Ammon's horn (tissue), 1 donor: ENCODE results near the gene SETX.
"Not testable (repeated sequence)": the region's sequence is repeated elsewhere in the genome, so short reads cannot be mapped to it uniquely, and the experiment has no call there.

Experiments
- DNase-seq: peaks from one replicate; pipeline ENCODE4 v3.0.0-alpha.2; 2016; ENCODE audit warnings: low spot score

The SETX gene, protein sequence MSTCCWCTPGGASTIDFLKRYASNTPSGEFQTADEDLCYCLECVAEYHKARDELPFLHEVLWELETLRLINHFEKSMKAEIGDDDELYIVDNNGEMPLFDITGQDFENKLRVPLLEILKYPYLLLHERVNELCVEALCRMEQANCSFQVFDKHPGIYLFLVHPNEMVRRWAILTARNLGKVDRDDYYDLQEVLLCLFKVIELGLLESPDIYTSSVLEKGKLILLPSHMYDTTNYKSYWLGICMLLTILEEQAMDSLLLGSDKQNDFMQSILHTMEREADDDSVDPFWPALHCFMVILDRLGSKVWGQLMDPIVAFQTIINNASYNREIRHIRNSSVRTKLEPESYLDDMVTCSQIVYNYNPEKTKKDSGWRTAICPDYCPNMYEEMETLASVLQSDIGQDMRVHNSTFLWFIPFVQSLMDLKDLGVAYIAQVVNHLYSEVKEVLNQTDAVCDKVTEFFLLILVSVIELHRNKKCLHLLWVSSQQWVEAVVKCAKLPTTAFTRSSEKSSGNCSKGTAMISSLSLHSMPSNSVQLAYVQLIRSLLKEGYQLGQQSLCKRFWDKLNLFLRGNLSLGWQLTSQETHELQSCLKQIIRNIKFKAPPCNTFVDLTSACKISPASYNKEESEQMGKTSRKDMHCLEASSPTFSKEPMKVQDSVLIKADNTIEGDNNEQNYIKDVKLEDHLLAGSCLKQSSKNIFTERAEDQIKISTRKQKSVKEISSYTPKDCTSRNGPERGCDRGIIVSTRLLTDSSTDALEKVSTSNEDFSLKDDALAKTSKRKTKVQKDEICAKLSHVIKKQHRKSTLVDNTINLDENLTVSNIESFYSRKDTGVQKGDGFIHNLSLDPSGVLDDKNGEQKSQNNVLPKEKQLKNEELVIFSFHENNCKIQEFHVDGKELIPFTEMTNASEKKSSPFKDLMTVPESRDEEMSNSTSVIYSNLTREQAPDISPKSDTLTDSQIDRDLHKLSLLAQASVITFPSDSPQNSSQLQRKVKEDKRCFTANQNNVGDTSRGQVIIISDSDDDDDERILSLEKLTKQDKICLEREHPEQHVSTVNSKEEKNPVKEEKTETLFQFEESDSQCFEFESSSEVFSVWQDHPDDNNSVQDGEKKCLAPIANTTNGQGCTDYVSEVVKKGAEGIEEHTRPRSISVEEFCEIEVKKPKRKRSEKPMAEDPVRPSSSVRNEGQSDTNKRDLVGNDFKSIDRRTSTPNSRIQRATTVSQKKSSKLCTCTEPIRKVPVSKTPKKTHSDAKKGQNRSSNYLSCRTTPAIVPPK (N-terminal part only)

DNA sequence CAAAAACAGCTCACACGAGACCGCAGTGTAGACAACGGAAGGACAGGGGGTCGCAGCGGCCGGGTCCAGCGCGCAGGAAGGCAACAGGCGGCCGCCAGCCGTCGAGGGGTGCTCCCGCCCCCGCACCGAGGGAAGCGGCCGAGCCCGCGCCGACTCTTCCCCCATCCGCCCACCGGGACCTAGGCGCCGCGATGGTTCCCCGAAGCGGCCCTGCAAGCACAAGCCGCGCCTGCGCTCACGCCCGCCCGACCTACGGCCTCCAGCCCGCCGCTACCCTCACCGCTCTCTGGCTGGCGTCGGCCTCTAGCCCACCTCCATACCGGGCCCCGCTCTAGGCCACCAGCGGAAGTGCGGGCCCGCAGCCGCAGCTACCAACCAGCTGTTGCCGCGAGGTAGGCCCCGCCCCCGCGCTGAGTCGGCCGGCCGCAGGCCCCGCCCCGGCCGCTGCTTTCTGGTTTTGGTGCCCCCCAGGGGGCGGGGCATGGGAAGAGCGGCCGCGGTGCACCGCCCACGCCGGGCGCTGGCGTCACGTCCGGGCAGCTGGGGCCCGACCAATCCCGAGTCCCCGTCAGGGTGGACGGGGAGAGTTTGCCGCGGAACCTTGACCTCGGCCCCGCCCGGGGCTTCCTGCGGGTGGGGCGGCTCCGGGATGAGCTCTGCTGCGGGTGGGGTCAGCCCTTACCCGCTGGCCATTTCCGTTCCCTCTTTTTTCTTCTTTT lies at the start of gene SETX:
TSS of gene SETX (minus strand) at position 350 of the 719 bp plus-strand sequence. CDS start 5,558 bp downstream, outside the sequence.
- DNase-seq = peak; percentile 97

DNA sequence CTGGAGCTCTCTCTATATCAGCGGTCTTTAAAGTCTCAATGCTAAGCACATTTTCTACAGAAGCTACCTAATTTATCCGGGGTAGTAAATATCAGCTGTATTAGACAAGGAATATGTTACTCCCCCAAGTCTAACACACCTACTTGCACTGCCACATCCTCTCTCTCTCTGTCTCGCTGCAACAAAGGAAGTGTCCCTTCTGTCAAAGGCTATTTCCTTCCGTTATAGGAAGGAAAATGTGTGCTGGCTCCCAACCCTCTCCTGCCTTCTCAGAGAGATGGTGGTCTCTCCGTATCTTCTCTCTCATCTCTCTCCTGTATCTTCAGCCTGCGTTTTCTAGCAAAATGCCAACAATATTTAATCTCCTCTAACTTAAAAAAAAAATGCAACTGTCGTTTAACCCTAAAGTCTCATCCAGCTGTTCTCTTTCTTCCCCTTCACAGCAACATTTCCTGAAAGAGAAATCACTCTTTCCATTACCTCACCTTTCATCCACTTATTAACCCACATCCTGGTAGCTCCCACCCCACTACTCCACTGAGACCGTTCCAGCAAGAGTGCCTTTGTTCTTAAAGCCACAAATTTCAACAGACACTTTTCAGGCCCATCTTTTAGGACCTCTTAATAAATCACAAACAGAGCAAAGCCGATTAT lies 49.6 kb upstream of the SETX start:
- DNase-seq = no peak

DNA sequence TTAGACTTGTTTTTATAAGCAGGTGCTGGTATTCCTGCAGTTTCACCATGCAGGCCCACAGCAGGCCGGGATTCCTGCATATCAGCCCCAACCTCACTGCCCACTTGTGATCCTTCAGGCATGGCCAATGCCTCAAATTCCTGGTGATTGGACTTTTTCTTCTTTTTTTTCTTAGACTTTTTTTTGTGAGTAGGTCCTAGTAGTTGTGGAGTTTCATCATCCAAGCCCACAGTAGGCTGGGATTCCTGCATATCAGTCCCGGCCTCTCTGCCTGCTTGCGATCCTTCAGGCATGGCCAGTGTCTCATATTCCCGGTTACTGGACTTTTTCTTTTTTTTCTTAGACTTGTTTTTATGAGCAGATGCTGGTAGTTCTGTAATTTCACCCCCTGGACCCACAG lies 47.0 kb upstream of the SETX start:
- DNase-seq = no peak

DNA sequence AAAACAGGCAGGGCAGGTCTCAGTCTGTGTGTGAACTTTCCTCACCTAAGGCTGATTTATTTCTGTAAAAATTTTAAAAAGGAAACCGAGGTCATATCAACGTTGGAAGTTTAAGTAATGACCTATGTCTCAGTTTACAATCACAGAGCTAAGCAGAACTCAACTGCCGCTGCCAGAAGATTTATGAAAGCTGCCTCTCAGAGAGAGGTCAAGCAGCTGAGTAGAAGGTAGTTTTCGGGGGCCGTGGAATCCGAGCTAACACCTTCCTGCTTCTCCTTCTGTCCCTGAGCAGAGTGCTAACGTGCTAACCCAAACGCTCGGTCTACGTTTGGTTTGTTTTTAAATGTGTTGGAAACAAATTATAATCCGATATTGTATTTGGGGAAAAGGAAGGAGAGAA lies 40.8 kb upstream of the SETX start:
- no peak for DNase-seq

DNA sequence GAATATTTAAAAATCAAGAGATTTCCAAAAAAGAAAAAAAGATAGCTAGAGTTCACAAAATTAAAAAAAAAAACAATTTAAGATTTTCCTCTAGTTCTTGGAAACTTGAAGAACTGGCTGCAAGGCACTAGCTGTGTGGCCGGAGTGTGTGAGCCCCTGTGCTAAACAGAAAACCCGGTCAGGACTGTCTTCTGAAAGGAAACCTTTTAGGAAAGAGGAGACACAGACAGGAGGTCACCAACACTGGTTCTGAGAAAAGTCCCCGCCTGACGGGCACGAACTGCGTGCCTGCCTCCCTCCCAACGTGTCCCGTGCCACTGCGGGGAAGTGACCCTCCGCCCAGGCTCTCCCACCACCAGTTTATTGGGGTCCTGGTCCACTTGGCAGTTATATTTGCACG lies 36.7 kb upstream of the SETX start:
- DNase-seq = no peak

DNA sequence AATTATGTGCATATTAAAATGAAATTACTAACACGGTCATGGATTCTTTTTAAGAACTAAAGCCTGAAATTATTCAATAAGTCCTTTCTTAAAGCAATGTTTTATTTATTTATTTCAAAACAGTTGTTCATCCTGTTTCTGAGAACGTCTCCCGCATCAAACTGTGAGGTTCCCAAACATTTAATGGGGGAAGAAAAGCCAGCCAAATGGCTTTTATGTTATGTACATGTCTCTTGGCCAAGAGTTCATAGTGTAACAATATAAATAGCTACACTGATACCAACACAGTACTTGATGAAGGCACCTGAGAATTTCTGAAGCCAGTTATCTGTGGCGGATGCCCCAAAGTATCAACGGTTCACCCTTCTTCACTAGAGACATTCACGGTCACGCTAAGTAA lies 36.2 kb upstream of the SETX start:
- DNase-seq = no peak

DNA sequence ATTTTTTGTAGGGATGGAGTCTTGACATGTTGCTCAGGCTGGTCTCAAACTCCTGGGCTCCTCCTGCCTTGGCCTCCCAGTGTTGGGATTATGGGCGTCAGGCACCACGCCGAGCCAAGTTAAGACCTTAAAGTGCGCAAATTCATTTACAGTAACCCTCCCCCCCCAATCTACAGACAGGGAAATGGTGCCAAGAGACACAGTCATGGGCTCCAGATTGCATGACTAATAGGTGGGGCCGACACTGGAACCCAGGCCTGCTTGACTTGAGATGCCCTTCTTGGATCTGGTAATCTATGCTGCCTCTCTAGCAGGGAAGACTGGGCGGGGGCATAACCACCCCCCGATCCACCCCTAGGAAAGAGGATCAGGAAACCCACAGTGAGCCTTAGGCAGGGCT lies 32.3 kb upstream of the SETX start:
- DNase-seq = no peak

DNA sequence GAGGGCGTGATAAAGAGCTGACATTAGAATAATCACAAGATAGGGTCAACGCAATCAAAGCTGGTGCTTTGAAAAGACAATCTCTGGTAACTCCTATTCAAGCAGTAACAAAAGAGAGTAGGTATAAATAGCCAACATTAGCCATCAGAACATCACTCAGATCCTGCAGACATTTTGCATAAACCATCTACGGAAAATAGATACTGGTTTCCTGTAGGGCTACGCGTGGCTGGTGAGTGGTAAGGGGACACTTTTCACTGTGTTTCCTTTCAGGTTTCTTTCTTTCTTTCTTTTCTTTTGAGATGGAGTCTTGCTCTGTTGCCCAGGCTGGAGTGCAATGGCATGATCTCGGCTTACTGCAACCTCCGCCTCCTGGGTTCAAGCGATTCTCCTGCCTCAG lies 29.6 kb upstream of the SETX start:
- DNase-seq = no peak

DNA sequence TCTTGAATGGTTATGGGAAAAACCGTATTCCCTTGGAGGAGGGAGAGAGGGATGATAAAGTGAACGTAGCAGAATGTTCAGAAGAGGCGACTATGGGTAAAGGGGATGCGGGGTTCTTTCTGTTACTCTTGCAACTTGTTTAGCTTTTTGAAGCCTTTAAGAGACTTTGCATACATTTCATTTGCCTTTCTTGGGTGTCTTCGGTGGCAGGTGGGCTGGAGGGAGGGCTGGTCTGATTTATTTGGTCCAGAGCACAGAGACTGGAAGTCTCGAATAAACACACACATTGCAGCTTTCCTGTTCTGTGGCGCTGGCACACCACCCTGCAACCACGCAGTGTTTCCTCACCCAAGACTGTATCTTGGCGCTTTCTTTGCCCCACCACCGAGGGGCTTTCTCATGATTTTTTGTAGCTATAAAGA lies 28.7 kb upstream of the SETX start:
- no peak for DNase-seq

DNA sequence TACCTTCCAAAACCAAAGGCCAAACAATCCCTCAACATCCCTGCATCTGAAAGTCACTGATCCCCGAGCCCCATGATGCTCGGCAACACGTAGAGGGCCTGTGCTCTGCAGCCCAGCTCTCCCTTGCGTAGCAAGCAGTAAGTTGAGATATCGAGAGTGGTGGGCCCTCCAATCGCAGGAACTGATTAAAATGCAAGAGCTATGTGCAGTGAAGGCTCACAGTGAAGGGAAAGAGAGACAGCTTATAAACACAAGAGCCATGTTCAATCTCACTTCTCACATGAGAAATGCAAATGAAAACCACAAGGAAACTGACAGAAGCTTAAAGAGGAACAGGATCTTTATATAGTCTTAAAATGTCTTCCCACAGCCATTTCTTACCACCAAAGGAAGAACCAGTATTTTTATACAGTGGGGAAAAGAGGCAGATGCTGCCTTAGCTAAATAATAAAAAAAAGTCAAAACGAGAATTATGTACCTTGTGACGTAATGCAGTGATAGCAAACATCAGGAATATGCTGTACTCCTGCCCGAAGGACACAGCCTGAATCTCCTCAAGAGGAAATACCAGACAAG lies 27.3 kb upstream of the SETX start:
- no peak for DNase-seq

DNA sequence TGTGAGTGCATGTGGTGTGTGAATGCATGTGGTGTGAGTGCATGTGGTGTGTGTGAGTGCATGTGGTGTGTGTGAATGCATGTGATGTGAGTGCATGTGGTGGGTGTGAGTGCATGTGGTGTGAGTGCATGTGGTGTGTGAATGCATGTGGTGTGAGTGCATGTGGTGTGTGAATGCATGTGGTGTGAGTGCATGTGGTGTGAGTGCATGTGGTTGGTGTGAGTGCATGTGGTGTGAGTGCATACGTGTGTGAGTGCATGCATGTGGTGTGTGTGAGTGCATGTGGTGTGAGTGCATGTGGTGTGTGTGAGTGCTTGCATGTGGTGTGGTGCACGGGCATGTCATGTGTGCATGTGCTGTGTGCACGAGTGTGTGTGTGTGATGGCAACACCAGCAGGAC lies 23.6 kb upstream of the SETX start:
- DNase-seq = not testable (repeated sequence)

DNA sequence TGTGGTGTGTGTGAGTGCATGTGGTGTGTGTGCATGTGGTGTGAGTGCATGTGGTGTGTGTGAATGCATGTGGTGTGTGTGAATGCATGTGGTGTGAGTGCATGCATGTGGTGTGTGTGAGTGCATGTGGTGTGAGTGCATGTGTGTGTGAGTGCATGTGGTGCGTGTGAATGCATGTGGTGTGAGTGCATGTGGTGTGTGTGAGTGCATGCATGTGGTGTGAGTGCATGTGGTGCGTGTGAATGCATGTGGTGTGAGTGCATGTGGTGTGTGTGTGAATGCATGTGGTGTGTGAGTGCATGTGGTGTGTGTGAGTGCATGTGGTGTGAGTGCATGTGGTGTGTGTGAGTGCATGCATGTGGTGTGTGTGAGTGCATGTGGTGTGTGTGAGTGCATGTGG lies 23.0 kb upstream of the SETX start:
- not testable (repeated sequence) for DNase-seq

DNA sequence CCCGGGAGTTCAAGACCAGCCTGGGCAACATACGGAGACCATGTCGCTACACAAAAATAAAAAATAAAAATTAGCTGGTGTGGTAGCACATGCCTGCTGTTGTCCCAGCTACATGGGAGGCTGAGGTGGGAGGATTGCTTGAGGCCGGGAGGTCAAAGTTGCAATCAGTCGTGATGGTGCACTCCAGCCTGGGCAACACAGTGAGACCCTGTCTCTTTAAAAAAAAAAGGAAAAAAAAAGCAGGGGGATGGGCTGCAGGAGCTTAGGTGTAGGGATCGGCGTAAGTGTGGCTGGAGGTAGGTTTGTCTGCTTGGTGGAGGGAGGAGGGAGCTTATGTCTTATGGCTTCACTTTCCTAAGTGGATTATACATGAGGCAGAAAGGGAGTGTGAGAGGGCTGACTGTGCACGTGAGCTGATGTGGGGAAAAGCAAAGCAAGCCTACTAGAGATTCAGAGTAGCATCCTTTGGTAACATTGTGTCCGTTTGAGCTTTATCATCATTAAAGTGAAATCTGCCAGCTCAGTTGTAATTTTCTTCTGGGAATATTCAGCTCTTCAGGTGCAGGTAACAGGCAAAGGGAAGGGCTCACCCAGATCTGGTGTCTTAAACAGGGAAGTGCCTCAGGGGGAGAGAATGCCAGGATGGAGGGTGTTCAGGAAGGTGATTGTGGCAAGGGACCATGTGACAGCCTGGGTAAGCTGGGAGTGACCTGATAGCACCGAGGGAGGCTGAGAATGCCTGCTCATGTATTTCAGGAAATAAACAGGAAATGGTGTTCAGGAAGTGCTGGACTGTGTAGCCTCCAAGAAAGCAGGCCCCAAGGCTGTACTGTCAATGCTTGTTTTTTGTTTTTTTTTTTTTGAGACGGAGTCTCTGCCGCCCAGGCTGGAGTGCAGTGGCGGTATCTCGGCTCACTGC lies 17.6 kb upstream of the SETX start:
- DNase-seq = peak; percentile 85

DNA sequence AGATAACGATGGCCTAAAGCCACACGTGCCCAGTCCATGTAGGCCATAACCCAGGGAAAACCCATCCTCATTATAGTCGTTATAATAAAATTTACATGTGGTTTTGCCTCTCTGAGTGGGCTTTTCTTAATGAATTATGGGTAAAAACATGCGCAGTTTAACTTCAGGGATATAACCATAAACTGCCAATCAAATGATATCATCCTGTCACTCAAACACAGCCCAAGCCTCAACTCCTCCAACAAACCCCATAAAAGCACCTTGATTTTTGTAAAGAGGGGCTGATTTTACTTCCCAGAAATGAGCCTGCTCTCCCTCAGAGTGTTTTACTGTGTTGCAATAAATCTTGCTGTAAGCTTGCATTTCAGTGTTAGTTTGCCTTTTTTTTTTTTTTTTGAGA lies 15.8 kb upstream of the SETX start:
- no peak for DNase-seq

DNA sequence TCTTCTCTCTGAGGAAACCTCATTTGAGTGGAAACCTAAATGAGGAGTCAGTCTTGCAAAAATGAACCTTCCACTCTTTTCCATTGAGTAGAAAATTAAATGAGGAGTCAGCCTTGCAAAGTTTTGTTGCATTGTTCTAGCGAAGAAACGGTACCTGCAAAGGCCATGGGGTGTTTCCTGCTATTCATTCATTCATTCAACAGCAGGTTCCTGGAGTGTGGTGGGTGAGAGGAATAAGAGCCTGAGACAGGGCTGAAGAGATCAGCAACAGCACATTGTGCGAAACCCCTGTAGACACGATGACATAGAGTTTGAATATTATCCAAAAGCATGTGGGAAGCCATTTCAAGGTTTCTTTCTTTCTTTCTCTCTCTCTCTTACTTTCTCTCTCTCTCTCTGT lies 14.6 kb upstream of the SETX start:
- DNase-seq = no peak

DNA sequence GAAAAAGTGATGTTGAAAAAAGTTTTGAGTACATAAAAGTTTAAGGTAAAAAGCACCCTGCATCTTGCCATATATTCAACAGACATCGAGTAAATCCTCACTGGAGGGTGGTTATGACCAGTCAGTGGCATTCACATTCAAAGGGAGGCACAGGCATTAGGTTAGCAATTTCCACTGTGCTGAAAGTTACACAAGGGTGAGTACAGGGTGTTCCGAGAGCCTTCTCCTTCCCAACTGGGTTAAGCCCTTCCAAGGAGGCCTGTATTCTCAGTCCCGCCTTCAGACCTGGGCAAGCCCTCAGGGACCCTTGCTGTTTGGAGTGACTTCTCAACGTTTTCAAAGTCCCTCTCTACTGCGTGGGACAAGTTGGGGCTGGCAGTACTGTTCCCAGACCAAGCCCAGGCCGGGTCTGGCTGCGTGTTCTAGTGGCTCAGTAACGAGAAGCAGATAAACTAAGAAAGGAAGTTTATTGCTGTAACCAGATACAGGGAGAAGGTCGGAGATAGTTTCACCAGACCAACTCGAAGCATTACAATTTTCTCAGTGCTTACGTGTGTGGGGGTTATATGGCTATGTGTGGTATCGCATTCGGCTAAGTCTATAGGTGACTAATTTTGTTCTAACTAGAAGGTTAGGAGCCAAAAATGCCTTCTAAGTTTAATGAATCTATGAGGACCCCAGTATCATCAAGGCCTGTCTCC lies 13.0 kb upstream of the SETX start:
- DNase-seq = no peak

DNA sequence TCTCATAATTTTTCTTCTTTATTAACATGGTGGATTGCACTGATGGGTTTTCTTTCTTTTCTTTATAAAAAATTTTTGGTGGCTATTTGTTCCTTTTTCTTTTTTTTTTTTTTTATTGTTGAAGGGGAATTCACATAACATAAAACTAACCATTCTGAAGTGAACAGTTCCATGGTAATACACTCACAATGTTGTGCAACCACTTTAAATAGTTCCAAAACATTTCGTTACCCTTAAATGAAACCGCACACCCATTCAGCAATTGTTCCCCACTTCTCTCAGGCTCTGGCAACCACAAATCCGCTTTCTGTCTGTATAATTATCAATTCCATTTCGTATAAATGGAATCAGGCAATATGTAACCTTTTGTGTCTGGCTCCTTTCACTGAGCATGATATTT lies 11.7 kb upstream of the SETX start:
- DNase-seq = no peak

DNA sequence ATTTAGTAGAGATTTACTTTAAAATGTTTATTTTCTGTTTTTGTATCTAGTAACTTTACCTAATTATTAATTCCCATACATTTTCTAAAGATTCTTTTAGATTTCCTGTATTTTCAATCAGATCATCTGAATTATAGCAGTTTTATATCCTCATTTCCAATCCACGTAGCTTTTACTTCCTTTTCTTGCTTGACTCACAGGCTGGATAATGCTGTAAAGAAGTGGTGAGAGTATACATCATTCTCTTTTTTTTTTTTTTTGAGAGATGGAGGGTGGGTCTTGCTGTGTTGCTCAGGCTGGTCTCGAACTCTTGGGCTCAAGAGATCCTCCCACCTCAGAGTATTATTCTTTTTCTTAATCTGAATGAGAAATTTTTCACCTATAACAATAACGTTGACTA lies 11.2 kb upstream of the SETX start:
- DNase-seq = no peak

DNA sequence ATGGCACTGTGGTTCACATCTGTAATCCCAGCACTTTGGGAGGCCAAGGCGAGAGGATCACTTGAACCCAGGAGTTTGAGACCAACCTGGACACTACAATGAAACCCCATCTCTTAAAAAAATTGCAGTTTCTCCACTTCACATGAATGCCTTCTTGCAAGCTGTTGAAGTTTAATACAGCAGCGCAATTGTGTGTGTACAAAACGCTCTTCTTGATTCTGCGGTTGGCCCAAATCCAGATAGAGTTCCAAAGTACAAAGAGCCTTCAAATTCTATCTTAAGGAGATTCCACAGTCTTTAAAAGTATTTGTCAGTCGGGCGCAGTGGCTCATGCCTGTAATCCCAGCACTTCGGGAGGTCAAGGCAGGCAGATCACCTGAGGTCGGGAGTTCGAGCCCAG lies 9.3 kb upstream of the SETX start:
- no peak for DNase-seq
